ENCODE data around the gene SELENON.

DNA sequence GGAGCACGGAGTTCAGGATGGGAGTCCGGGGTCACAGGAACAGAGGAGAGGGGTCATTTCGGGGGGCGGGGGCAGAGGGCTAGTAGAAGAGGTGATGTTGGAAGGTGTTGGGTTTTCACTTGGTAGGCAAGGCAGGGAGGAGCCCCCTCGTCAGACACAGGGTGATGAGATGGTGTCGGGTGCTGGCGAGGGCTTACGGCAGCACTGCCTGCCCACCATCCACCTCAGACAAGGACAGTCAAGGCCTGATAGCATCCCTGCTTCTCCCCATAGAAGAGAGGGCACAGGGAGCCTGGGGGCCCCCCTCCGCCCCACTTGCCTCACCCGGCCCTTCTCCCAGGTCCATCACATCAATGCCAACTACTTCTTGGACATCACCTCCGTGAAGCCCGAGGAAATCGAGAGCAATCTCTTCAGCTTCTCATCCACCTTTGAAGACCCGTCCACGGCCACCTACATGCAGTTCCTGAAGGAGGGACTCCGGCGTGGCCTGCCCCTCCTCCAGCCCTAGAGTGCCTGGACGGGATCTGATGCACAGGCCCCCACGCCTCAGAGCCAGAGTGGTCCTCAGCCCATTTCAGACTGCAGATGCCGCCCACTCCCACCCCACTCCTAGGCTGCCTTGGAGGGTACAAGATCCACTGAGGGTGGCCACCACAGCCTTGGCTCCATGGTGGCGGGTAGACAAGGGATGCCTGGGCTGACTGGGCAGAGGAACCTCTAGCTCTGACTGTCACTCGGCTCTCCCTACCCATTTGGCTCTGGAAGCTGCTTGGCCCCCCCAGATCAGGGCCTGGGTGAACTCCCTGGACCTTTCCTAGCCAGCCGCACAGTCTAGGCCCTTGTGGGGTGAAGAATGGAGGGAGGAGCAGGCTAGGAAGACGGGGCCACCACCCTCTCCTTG is 15.5 kb downstream of the SELENON start:
- no peak for TF ChIP-seq POLR2AphosphoS5 (IDR thresholded peaks at IDR 0.05; ENCODE audit: low read depth, low read length)
- no peak for TF ChIP-seq POLR2A (IDR thresholded peaks at IDR 0.05; ENCODE audit: low read depth, low read length)
- TF ChIP-seq TAF1 (IDR thresholded peaks at IDR 0.05; ENCODE audit: low read depth, low read length), result no peak
- no peak for TF ChIP-seq POU2F2 (IDR thresholded peaks at IDR 0.05; ENCODE audit: low read depth, low read length)
- no peak for TF ChIP-seq SPI1 (IDR thresholded peaks at IDR 0.05; ENCODE audit: low read depth, low read length)

All from GM12891 (cell line).